PC-9 (cell line): ENCODE measurements around the gene PAF1. TPM values are rescaled to one million over a fixed set of nuclear protein-coding genes. Genes with fewer than 3 reads are reported as not detected.

Experiments
- BruUV-seq: library from RNA; stranded (reverse); fragments of 400-500 nt; replicated peaks from 2 replicates; lab custom pipeline; 2021; lab: Mats Ljungman, UMichigan
- CTCF ChIA-PET: fragments of 300-600 bp; sonication (Branson Sonifier 250); formaldehyde crosslinking; loops from one replicate; lab custom pipeline; 2022; ENCODE audit warnings: antibody characterized with exemption; lab: Charles Lee
- POLR2A ChIA-PET: fragments of 300-600 bp; sonication (Branson Sonifier 250); formaldehyde crosslinking; loops from one replicate; lab custom pipeline; 2022; ENCODE audit warnings: antibody characterized with exemption; ENCODE audit not compliant: unreplicated experiment; lab: Charles Lee
- DNase-seq, 2 experiments: peaks; one replicate each; pipeline versions ENCODE4 v3.0.0 to v3.0.0-alpha.2; 2015 to 2022; ENCODE audit warnings: mixed read lengths in 1 of 2
- H2AFZ ChIP-seq: fragments of 200-600 bp; sonication (generic); 2 replicates; pipeline ENCODE4 v1.8.1; 2017; ENCODE audit warnings: antibody characterized with exemption
- H3F3A ChIP-seq: fragments of 200-600 bp; sonication (generic); 2 replicates; pipeline ENCODE4 v1.8.1; 2017; ENCODE audit warnings: antibody characterized with exemption, mild to moderate bottlenecking, low read depth; ENCODE audit not compliant: insufficient read depth
- H3K27ac ChIP-seq: fragments of 200-600 bp; sonication (generic); 2 replicates; pipeline ENCODE4 v1.6.1; 2016; ENCODE audit warnings: mixed run types
- H3K27me3 ChIP-seq: fragments of 200-600 bp; sonication (generic); 2 replicates; pipeline ENCODE4 v1.6.1; 2016; ENCODE audit warnings: low read depth, mixed run types; ENCODE audit not compliant: insufficient read depth
- H3K36me3 ChIP-seq: fragments of 200-600 bp; sonication (generic); 2 replicates; pipeline ENCODE4 v1.6.1; 2016; ENCODE audit warnings: low read depth, mixed run types
- H3K4me1 ChIP-seq: fragments of 200-600 bp; sonication (generic); replicated peaks from 2 replicates; pipeline ENCODE4 v1.6.1; 2016; ENCODE audit warnings: mixed run types; ENCODE audit not compliant: insufficient read depth
- H3K4me2 ChIP-seq: fragments of 200-600 bp; sonication (generic); 2 replicates; pipeline ENCODE4 v1.6.1; 2017; ENCODE audit warnings: mixed run types
- H3K4me3 ChIP-seq: fragments of 200-600 bp; sonication (generic); 2 replicates; pipeline ENCODE4 v1.6.1; 2016; ENCODE audit warnings: mixed run types
- H3K79me2 ChIP-seq: fragments of 200-600 bp; sonication (generic); 2 replicates; pipeline ENCODE4 v1.6.1; 2017; ENCODE audit warnings: low read depth, mixed run types
- H3K9me2 ChIP-seq: fragments of 200-600 bp; sonication (generic); 2 replicates; pipeline ENCODE4 v1.8.1; 2017; ENCODE audit warnings: mild to moderate bottlenecking; ENCODE audit not compliant: insufficient read depth
- H3K9me3 ChIP-seq: fragments of 200-600 bp; sonication (generic); 2 replicates; pipeline ENCODE4 v1.8.1; 2016; ENCODE audit warnings: low read depth; ENCODE audit not compliant: insufficient read depth
- H4K20me1 ChIP-seq: fragments of 200-600 bp; sonication (generic); 2 replicates; pipeline ENCODE4 v1.8.1; 2017; ENCODE audit not compliant: insufficient read depth
- EZH2 ChIP-seq: fragments of 200-600 bp; sonication (generic); IDR thresholded peaks from 2 replicates; pipeline ENCODE4 v1.8.0; 2017; ENCODE audit warnings: antibody characterized with exemption, low read depth
- intact Hi-C: fragments of 100-400 bp; cut with micrococcal nuclease; formaldehyde crosslinking; loops from one replicate; pipeline ENCODE4 v1.10.0; 2022; ENCODE audit not compliant: unreplicated experiment
- total RNA-seq: library from RNA; stranded (reverse); gene quantifications from 2 replicates; pipeline ENCODE4 v1.2.3, GENCODE V29; 2021
- TF ChIP-seq, protein P1 (sequence below): fragments of 200-600 bp; sonication (generic); conservative IDR thresholded peaks from 2 replicates; pipeline ENCODE4 v1.6.1; 2017; ENCODE audit warnings: mixed run types, antibody characterized with exemption, mild to moderate bottlenecking, moderate library complexity

Gene PAF1
- total RNA-seq, 1 experiment from 2014 or later: 61.1 TPM

DNA sequence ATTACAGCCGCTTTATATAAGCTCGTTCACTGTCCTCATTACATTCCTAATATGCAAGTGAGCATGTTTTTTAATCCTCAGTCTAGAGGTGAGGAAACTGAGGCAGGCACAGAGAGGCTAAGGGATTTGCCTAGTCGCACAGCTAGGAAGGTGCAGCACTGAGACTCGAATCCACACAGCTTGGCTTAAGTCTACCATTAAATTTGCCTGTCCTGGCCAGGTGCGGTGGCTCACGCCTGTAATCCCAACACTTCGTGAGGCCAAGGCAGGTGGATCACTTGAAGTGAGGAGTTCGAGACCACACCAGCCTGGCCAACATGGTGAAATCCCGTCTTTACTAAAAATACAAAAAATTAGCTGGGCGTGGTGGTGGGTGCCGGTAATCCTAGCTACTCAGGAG lies 36.8 kb upstream of the PAF1 start:
- Histone ChIP-seq H3K9me2 (no peaks in the 10 kb centered on the region), H3K4me2 (no peak overlapping the region), H3K36me3 (peaks cover 9% of the 10 kb centered on the region; the same call in 1 of the 2 replicates), H3K4me1 (peaks cover 23% of the 10 kb centered on the region), H2AFZ (no peak overlapping the region), H3F3A (peaks cover 24% of the 10 kb centered on the region), H3K27ac (no peak overlapping the region), H3K79me2 (peaks cover 8% of the 10 kb centered on the region), H3K9me3 (no peaks in the 10 kb centered on the region), H3K27me3 (no peaks in the 10 kb centered on the region), H3K4me3 (no peak overlapping the region), H4K20me1 (no peaks in the 10 kb centered on the region)
- BruUV-seq: no TSS peak
- intact Hi-C loops: no loop called here
- CTCF ChIA-PET: interaction anchor here (0.5 to 0.7 kb wide), 2 partner anchors 37 to 365 kb away, joined by 4 to 6 read pairs; partner anchors contain the start of genes MED29 and PAF1
- POLR2A ChIA-PET: interaction anchor here (0.5 kb wide), 1 partner anchor 21 kb away, joined by 3 read pairs; no protein-coding TSS in a partner anchor
- TF ChIP-seq, protein P1, sequence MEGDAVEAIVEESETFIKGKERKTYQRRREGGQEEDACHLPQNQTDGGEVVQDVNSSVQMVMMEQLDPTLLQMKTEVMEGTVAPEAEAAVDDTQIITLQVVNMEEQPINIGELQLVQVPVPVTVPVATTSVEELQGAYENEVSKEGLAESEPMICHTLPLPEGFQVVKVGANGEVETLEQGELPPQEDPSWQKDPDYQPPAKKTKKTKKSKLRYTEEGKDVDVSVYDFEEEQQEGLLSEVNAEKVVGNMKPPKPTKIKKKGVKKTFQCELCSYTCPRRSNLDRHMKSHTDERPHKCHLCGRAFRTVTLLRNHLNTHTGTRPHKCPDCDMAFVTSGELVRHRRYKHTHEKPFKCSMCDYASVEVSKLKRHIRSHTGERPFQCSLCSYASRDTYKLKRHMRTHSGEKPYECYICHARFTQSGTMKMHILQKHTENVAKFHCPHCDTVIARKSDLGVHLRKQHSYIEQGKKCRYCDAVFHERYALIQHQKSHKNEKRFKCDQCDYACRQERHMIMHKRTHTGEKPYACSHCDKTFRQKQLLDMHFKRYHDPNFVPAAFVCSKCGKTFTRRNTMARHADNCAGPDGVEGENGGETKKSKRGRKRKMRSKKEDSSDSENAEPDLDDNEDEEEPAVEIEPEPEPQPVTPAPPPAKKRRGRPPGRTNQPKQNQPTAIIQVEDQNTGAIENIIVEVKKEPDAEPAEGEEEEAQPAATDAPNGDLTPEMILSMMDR: no peak
- no peak for TF ChIP-seq EZH2
- DNase-seq: no peak

DNA sequence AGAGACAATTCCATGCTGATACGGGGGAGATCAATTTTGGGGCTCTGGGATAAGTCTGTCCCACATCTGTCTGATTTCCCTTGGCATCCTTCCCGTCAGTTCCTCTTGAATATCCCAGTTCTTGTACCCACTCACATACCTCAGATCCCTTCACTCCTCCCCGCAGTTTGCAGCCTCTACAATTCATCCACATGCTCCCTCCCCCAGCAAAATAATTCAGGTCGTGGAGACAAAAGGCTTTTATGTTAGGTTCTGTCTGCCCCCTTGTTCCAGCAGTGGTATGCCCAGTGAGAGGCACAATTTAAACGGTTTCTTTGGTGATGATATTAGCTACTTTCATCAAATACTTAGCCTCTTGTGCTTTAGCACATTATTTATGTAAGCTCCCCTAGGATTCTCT lies 35.3 kb upstream of the PAF1 start:
- Histone ChIP-seq H3K4me3 (no peak overlapping the region), H3K9me2 (no peaks in the 10 kb centered on the region), H3K36me3 (no peaks in the 10 kb centered on the region), H3K27me3 (no peaks in the 10 kb centered on the region), H3K79me2 (no peaks in the 10 kb centered on the region), H3K4me2 (no peak overlapping the region), H3K9me3 (no peaks in the 10 kb centered on the region), H4K20me1 (no peaks in the 10 kb centered on the region), H3K27ac (no peak overlapping the region), H3F3A (peaks cover 9% of the 10 kb centered on the region), H2AFZ (no peak overlapping the region), H3K4me1 (peaks cover 8% of the 10 kb centered on the region)
- TF ChIP-seq, protein P1: no peak
- no peak for TF ChIP-seq EZH2
- no TSS peak for BruUV-seq
- DNase-seq: peak in 1 of 2 experiments; percentile 23
- POLR2A ChIA-PET: no interaction called here
- CTCF ChIA-PET: interaction anchor here (0.6 kb wide), 1 partner anchor 872 kb away, joined by 3 read pairs; no protein-coding TSS in a partner anchor
- intact Hi-C loops: no loop called here

- peaks cover 5% of the 10 kb centered on the region for H3K4me1 ChIP-seq
- no peak overlapping the region for H3K4me3 ChIP-seq
- H2AFZ ChIP-seq: no peak overlapping the region
- H3K9me2 ChIP-seq: no peaks in the 10 kb centered on the region
- no peaks in the 10 kb centered on the region for H3K79me2 ChIP-seq
- no peaks in the 10 kb centered on the region for H3K27me3 ChIP-seq
- ChIA-PET CTCF (interaction anchor here (0.6 kb wide), 1 partner anchor 872 kb away, joined by 3 read pairs; no protein-coding TSS in a partner anchor), POLR2A (no interaction called here)
- BruUV-seq: no TSS peak
- TF ChIP-seq, protein P1: no peak
- no peak for TF ChIP-seq EZH2
- H3K36me3 ChIP-seq: no peaks in the 10 kb centered on the region
- peak in 1 of 2 experiments; percentile 25 for DNase-seq
- H3K9me3 ChIP-seq: no peaks in the 10 kb centered on the region
- no peak overlapping the region for H3K4me2 ChIP-seq
- H3K27ac ChIP-seq: no peak overlapping the region
- no peaks in the 10 kb centered on the region for H4K20me1 ChIP-seq
- intact Hi-C loops: no loop called here
- peaks cover 7% of the 10 kb centered on the region; the same call in 1 of the 2 replicates for H3F3A ChIP-seq
Measured at GRCh38 chr19:39425744-39426143, 34.8 kb upstream of the PAF1 start.
